Neural cell (in vitro differentiated cells): Measurements from ENCODE around the gene TBKBP1. TPM values are rescaled to one million over a fixed set of nuclear protein-coding genes. Genes with fewer than 3 reads are reported as not detected.

ENCODE experiments used
- H2AFZ ChIP-seq: fragments of 200-600, 300-800 bp; sonication (generic), shearing (Covaris generic); 2 replicates; pipeline ENCODE4 v1.6.0; 2014; ENCODE audit warnings: low read depth, mild to moderate bottlenecking, antibody characterized with exemption, low read length, moderate library complexity
- H3F3A ChIP-seq: fragments of 200-600 bp; shearing (Covaris generic); 2 replicates; pipeline ENCODE4 v1.6.1; 2016; ENCODE audit warnings: mild to moderate bottlenecking, moderate library complexity, mixed read lengths, antibody characterized with exemption, low read length; ENCODE audit not compliant: insufficient read depth, poor library complexity, severe bottlenecking
- H3K27ac ChIP-seq: fragments of 200-600, 300-800 bp; sonication (generic), shearing (Covaris generic); 2 replicates; pipeline ENCODE4 v1.5.1; 2014; ENCODE audit warnings: mild to moderate bottlenecking, low read length, moderate library complexity
- H3K27me3 ChIP-seq: fragments of 300-800, 200-600 bp; sonication (generic), shearing (Covaris generic); 2 replicates; pipeline ENCODE4 v1.6.0; 2014; ENCODE audit warnings: mild to moderate bottlenecking, low read depth, low read length, moderate library complexity; ENCODE audit not compliant: insufficient read depth
- H3K36me3 ChIP-seq: fragments of 300-800, 200-600 bp; sonication (generic), shearing (Covaris generic); 2 replicates; pipeline ENCODE4 v1.5.1; 2014; ENCODE audit warnings: mild to moderate bottlenecking, antibody characterized with exemption, low read length, moderate library complexity; ENCODE audit not compliant: insufficient read depth
- H3K4me2 ChIP-seq: fragments of 300-800, 200-600 bp; sonication (generic), shearing (Covaris generic); 2 replicates; pipeline ENCODE4 v1.6.0; 2014; ENCODE audit warnings: mild to moderate bottlenecking, low read length
- H3K4me3 ChIP-seq: fragments of 300-800, 200-600 bp; sonication (generic), shearing (Covaris generic); 2 replicates; pipeline ENCODE4 v1.5.1; 2014; ENCODE audit warnings: mild to moderate bottlenecking, low read length, moderate library complexity
- H3K79me2 ChIP-seq: fragments of 200-600 bp; shearing (Covaris generic); replicated peaks from 2 replicates; pipeline ENCODE4 v1.6.0; 2014; ENCODE audit warnings: mild to moderate bottlenecking, low read length, moderate library complexity; ENCODE audit not compliant: insufficient read depth
- H3K9ac ChIP-seq: fragments of 300-800, 200-600 bp; sonication (generic), shearing (Covaris generic); 2 replicates; pipeline ENCODE4 v1.6.1; 2016; ENCODE audit warnings: mild to moderate bottlenecking, low read length, mixed read lengths
- H3K9me2 ChIP-seq: fragments of 200-600 bp; shearing (Covaris generic); 2 replicates; pipeline ENCODE4 v1.6.1; 2016; ENCODE audit warnings: mild to moderate bottlenecking, low read length, mixed read lengths; ENCODE audit not compliant: insufficient read depth
- H3K9me3 ChIP-seq: fragments of 200-600, 300-800 bp; sonication (generic), shearing (Covaris generic); 2 replicates; pipeline ENCODE4 v1.6.1; 2016; ENCODE audit warnings: mild to moderate bottlenecking, mixed run types, low read length, moderate library complexity, mixed read lengths
- H4K20me1 ChIP-seq: fragments of 200-600 bp; shearing (Covaris generic); 2 replicates; pipeline ENCODE4 v1.6.1; 2016; ENCODE audit warnings: mild to moderate bottlenecking, mixed run types; ENCODE audit not compliant: insufficient read depth
- CTCF ChIP-seq: fragments of 450-650 bp; IDR thresholded peaks from 2 replicates; pipeline ENCODE4 v1.5.1; 2014; ENCODE audit warnings: antibody characterized with exemption, mild to moderate bottlenecking, moderate library complexity; ENCODE audit not compliant: poor library complexity, severe bottlenecking
- EP300 ChIP-seq: fragments of 450-650 bp; conservative IDR thresholded peaks from 2 replicates; pipeline ENCODE4 v1.6.1; 2014; ENCODE audit warnings: antibody characterized with exemption, mild to moderate bottlenecking, moderate library complexity; ENCODE audit not compliant: poor library complexity, severe bottlenecking
- EZH2 ChIP-seq: fragments of 200-600, 300-800 bp; shearing (Covaris generic), sonication (generic); IDR thresholded peaks from 2 replicates; pipeline ENCODE4 v1.6.1; 2014; ENCODE audit warnings: antibody characterized with exemption, low read length, borderline replicate concordance, mild to moderate bottlenecking; ENCODE audit not compliant: insufficient read depth, poor library complexity, severe bottlenecking
- MXI1 ChIP-seq: fragments of 450-650 bp; conservative IDR thresholded peaks from 2 replicates; pipeline ENCODE4 v1.6.1; 2014; ENCODE audit warnings: antibody characterized with exemption, mild to moderate bottlenecking; ENCODE audit not compliant: poor library complexity, severe bottlenecking
- POLR2AphosphoS5 ChIP-seq: IDR thresholded peaks from 2 replicates; pipeline ENCODE4 v1.6.1; 2012
- RAD21 ChIP-seq: fragments of 450-650 bp; conservative IDR thresholded peaks from 2 replicates; pipeline ENCODE4 v1.6.1; 2014; ENCODE audit warnings: antibody characterized with exemption, mild to moderate bottlenecking, moderate library complexity
- REST ChIP-seq: IDR thresholded peaks from 2 replicates; pipeline ENCODE4 v1.6.1; 2012; ENCODE audit warnings: borderline replicate concordance
- SMC3 ChIP-seq: fragments of 450-650 bp; conservative IDR thresholded peaks from 2 replicates; pipeline ENCODE4 v1.6.1; 2014; ENCODE audit warnings: antibody characterized with exemption, mild to moderate bottlenecking, moderate library complexity; ENCODE audit not compliant: poor library complexity
- TAF1 ChIP-seq: IDR thresholded peaks from 2 replicates; pipeline ENCODE4 v1.6.1; 2012; ENCODE audit warnings: low read depth
- polyA plus RNA-seq: library from polyadenylated mRNA; depleted of rRNA; stranded (reverse); fragments of >200 nt; gene quantifications from 2 replicates; pipeline ENCODE4 v1.2.3, GENCODE V29; 2014

TBKBP1 gene
- polyA plus RNA-seq, 1 donor from 2014 or later, result 25.4 TPM

GRCh38 chr17:47720754-47721533 is 27.0 kb downstream of the TBKBP1 start:
- no peaks in the 10 kb centered on the region for H4K20me1 ChIP-seq
- no peak overlapping the region for H3K4me3 ChIP-seq
- H3K4me2 ChIP-seq, result no peak overlapping the region
- no peaks in the 10 kb centered on the region for H3K9me2 ChIP-seq
- H3F3A ChIP-seq, result no peaks in the 10 kb centered on the region
- TF ChIP-seq EP300 (no peak), MXI1 (no peak), REST (no peak)
- H3K27ac ChIP-seq, result no peak overlapping the region
- H3K9ac ChIP-seq, result no peak overlapping the region
- no peak overlapping the region for H2AFZ ChIP-seq
- H3K9me3 ChIP-seq, result no peaks in the 10 kb centered on the region
- H3K27me3 ChIP-seq, result peaks cover 11% of the 10 kb centered on the region
- no peaks in the 10 kb centered on the region for H3K79me2 ChIP-seq
- no peaks in the 10 kb centered on the region for H3K36me3 ChIP-seq

GRCh38 chr17:47721725-47722124 is 27.8 kb downstream of the TBKBP1 start:
- H3K9me2 ChIP-seq, result no peaks in the 10 kb centered on the region
- H3K9me3 ChIP-seq, result no peaks in the 10 kb centered on the region
- H4K20me1 ChIP-seq, result no peaks in the 10 kb centered on the region
- H3K27ac ChIP-seq, result no peak overlapping the region
- TF ChIP-seq REST (no peak), MXI1 (no peak), EP300 (no peak), CTCF (no peak), EZH2 (no peak), SMC3 (no peak), RAD21 (no peak), TAF1 (no peak), POLR2AphosphoS5 (no peak)
- H3K4me3 ChIP-seq, result no peak overlapping the region
- H3K27me3 ChIP-seq, result peaks cover 11% of the 10 kb centered on the region
- H3K79me2 ChIP-seq, result no peaks in the 10 kb centered on the region
- H2AFZ ChIP-seq, result no peak overlapping the region
- H3F3A ChIP-seq, result no peaks in the 10 kb centered on the region
- no peak overlapping the region for H3K9ac ChIP-seq
- H3K4me2 ChIP-seq, result no peak overlapping the region
- H3K36me3 ChIP-seq, result no peaks in the 10 kb centered on the region
